ENCODE data around the gene NUPR1.
"Not testable (repeated sequence)": the region's sequence is repeated elsewhere in the genome, so short reads cannot be mapped to it uniquely, and the experiment has no call there.

Gene NUPR1

GRCh38 chr16:28526201-28527099 is 12.3 kb downstream of the NUPR1 start:
- no peak for DNase-seq

GRCh38 chr16:28524681-28525171 is 14.0 kb downstream of the NUPR1 start:
- DNase-seq: no peak

- DNase-seq: no peak
Measured at GRCh38 chr16:28522792-28523191, 16.0 kb downstream of the NUPR1 start.

DNA sequence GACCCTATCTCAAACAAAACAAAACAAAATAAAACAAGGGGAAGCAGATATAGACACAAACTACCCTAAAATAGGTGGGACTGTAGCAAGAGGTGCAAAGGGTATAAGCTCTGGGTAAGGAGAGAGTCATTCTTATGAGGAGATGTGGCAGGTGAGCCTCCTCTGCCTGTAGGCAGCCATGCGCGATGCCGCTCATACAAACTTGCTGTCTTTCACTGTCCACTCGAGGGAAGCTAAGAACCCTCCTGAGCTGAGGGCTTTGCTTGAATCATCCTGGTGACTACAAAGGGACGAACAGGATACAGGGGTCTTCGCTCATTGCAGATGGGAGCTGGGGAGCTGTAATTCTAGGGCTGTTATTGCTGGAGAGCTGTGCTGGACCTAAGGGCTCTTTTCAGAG is 17.3 kb downstream of the NUPR1 start:
- no peak for DNase-seq

DNA sequence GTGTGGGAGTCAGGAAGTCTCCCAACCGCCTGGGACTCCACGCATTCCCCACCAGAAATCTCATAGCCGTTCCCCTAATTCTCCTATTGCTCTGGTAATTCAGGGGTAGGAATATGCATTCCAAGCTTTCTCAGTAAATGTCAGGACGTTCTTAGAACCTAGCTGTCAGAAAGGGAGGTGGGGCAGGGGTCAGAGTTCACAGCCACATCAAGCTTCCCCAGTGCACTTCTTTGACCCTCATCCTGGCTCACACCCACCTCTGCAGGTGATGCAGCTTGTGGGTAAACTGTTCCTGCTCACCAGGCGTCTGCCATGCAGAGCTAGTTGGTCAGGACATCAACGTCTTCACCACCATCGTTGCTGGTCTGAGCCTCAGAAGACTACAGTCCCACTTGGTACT is 18.1 kb downstream of the NUPR1 start:
- no peak for DNase-seq

DNA sequence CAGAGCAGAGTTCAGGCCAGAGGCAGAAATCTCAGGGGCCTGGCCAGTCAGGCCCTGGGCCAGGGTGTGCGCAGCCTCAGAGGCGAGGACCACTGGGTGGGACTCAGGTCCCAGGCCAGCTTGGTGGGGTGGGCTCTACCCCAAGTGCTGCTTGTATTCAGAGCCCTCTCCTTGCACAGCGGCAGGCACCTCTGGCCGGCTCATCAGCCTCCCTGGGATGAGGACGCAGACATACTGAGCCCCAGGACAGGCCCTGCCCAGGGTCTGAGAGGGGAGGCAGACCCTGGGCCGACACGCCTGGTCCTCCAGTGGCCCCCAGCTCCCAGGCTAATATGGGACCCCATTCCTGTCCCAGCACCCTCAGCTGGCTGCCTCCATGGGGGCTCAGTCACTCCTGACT is 24.5 kb downstream of the NUPR1 start:
- DNase-seq: no peak

DNA sequence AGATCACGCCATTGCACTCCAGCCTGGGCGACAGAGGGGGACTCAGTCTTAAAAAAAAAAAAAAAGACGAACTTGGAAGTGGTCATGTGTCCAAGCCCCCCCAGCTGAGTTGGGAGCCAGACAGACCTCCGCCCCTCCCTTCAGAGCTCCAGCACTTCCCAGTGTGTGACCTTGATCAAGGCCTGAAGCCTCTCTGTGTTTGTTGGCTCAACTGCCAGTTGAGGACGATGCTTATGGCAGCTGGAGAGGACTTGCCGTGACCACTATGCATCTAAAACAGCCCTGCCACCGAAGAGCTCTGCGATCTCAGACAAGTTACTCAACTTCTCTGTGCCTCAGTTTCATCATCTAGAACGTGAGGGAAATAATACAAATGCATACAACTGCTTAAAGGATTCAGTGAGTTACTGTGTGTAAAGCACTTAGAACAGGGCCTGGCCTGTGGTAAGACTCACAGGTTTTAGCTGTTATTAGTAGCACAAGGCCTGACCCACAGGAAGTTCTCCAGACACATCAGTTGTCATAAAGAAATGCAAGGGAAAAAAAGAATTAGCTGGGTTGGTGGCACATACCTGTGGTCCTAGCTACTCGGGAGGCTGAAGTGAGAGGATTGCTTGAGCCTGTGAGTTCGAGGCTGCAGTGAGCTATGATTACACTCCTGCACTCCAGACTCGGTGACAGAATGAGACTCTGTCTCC is 25.1 kb downstream of the NUPR1 start:
- DNase-seq: no peak

GRCh38 chr16:28511801-28512789 is 26.7 kb downstream of the NUPR1 start:
- DNase-seq: no peak

- DNase-seq: no peak
Measured at GRCh38 chr16:28511031-28511430, 27.7 kb downstream of the NUPR1 start.

DNA sequence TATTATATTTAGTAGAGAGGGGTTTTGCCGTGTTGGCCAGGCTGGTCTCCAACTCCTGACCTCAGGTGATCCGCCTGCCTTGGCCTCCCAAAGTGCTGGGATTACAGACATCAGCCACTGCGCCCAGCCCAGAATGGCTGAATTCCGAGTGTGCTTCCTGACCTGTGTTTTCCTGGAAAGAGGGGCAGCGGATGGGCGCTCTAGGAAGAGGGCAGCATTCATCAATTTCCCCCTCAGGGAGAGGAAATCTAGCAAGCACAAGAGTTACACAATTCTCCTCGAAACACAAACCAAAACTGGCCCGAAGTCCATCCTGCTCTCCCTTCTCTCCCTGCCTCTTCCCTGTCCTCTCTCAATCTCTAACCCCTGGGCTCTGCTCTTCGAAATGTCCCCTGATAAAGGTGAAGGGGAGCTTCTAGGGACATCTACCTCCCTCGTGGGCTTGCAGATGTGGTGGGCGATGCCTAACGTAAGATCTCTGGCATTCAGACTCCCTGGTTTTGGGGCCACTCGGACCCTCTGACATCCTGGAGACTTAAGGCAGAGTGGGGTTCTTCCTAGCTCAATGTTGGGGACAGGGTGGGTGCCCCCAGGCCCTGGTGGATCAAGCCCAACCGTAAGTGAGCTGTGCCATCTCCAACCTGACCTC is 33.2 kb downstream of the NUPR1 start:
- no peak for DNase-seq

DNA sequence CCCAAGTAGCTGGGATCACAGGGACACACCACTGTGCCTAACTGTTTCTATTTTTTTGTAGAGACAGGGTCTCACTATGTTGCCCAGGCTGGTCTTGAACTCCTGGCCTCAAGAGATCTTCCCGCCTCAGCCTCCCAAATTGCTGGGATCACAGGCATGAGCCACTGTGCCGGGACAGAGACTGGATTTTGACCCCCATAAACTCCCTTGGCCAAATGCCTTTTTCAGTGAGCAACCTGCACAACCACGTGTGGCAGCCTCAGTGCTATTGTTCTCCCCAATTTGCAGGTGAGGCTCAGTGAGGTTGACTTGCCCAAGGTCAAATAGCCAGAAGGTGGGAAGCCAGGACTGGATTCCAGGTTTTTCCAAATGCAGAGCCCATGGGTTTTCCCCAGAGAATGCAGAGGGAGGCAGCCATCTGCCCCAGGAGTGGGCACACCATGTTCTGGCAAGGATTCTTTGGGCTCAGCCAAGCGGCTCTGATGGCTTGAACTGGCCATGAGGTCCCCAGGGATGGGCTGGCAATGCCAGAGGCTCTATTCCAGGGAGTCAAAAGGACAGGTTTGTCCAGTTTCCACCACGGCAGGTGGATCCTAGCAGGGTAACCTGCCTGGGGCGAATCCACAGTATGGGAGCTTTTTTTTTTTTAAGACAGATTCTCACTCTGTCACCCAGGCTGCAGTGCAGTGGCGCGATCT is 33.9 kb downstream of the NUPR1 start:
- no peak for DNase-seq

DNA sequence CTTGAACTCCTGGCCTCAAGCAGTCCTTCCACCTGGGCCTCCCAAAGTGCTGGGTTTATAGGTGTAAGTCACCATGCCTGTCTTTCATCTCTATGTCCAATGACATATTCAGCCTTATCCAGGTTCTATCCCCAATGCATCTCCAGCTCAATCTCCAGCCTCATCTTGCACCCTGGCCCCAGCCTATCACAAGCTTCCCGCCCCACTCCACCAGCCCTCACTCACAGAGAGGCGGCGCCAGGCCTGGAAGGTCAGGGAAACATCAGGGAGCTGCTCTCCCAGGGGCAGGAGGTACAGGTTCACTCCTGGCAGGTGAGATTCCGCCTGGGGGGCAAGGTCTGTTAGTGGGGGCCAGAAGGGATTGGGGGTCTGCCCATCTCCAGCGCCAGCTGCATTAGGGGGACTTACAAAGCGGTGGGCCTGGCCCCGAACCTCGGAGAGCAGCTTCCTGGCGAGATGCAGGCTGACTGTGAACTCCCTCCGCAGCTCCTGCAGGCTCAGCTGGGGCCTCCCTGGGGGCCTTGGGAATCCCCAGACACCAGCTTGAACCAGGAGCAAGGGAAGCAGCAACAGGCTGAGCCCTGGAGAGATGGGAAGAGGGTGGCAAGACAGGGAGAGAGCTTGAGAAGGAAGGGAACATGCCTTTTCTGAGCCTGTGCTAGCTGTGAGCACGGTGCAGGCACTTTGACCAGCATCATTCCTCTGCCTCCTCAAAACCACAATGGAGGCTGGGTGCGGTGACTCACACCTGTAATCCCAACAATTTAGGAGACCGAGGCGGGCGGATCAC is 35.1 kb downstream of the NUPR1 start:
- no peak for DNase-seq

GRCh38 chr16:28502290-28502689 is 36.5 kb downstream of the NUPR1 start:
- no peak for DNase-seq

GRCh38 chr16:28501258-28502232 is 37.2 kb downstream of the NUPR1 start:
- no peak for DNase-seq

GRCh38 chr16:28500476-28501180 is 38.1 kb downstream of the NUPR1 start:
- not testable (repeated sequence) for DNase-seq

GRCh38 chr16:28499854-28500253 is 38.9 kb downstream of the NUPR1 start:
- DNase-seq: no peak

- no peak for DNase-seq
Measured at GRCh38 chr16:28498666-28499381, 40.0 kb downstream of the NUPR1 start.

Data from HCEC 1CT (cell line).